Retinal pigment epithelial cell (primary cell): ENCODE data around the gene SYT11.

Experiments used
- DNase-seq: peaks from one replicate; pipeline ENCODE4 v3.0.0-alpha.2; 2010; ENCODE audit warnings: low read depth
- H3K4me3 ChIP-seq: 2 replicates; pipeline ENCODE4 v1.5.1; 2011; ENCODE audit warnings: mild to moderate bottlenecking, low read length, control low read depth, moderate library complexity
- CTCF ChIP-seq: conservative IDR thresholded peaks from 2 replicates; pipeline ENCODE4 v1.5.1; 2011; ENCODE audit warnings: low read depth, low read length, control low read depth, inconsistent platforms

The SYT11 gene, protein sequence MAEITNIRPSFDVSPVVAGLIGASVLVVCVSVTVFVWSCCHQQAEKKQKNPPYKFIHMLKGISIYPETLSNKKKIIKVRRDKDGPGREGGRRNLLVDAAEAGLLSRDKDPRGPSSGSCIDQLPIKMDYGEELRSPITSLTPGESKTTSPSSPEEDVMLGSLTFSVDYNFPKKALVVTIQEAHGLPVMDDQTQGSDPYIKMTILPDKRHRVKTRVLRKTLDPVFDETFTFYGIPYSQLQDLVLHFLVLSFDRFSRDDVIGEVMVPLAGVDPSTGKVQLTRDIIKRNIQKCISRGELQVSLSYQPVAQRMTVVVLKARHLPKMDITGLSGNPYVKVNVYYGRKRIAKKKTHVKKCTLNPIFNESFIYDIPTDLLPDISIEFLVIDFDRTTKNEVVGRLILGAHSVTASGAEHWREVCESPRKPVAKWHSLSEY

GRCh38 chr1:155859234-155859829, at the start of gene SYT11:
Gene SYT11 (plus strand): TSS chr1:155859567. CDS start chr1:155859762, 195 bp downstream.
- peak; percentile 92 for DNase-seq
- TF ChIP-seq CTCF, result no peak
- H3K4me3 ChIP-seq, result peak within 1 kb of the TSS; percentile 60

GRCh38 chr1:155812878-155813277, 46.5 kb upstream of the SYT11 start:
- no peak for TF ChIP-seq CTCF
- no peak overlapping the region for H3K4me3 ChIP-seq
- no peak for DNase-seq

GRCh38 chr1:155813672-155814071, 45.7 kb upstream of the SYT11 start:
- no peak for TF ChIP-seq CTCF
- H3K4me3 ChIP-seq, result no peak overlapping the region
- no peak for DNase-seq

- no peak overlapping the region for H3K4me3 ChIP-seq
- DNase-seq, result no peak
- TF ChIP-seq CTCF, result no peak
These were observed 43.0 kb upstream of the SYT11 start for GRCh38 chr1:155816351-155816750.

DNA sequence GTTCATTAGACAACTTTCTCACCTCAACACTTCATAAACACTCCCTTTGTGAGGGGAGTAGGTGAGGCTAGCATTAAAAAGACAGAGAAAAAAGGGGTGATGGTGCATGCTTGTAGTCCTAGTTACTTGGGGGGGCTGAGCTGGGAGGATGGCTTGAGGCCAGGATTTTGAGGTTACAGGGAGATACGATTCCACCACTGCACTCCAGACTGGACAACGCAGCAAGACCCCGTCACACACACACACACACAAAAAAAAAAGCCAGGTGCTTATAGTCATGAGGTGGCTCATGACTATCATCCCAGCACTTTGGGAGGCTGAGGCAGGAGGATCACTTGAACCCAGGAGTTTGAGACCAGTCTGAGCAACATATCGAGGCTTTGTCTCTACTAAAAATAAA, 31.9 kb upstream of the SYT11 start:
- no peak for TF ChIP-seq CTCF
- no peak overlapping the region for H3K4me3 ChIP-seq
- no peak for DNase-seq

GRCh38 chr1:155831279-155831976, 27.9 kb upstream of the SYT11 start:
- no peak for DNase-seq
- no peak overlapping the region for H3K4me3 ChIP-seq
- TF ChIP-seq CTCF, result no peak
